HG03439 (cell line): ENCODE measurements around the gene MACROD2.

Experiments
- ATAC-seq: cut with Tn5 transposase; IDR thresholded peaks from one replicate; pipeline ENCODE4 v1.9.1; 2021; ENCODE audit warnings: mild to moderate bottlenecking, moderate library complexity; ENCODE audit not compliant: unreplicated experiment

MACROD2 gene

GRCh38 chr20:14885661-14886060 is 890.3 kb downstream of the MACROD2 start:
- no peak for ATAC-seq

GRCh38 chr20:14888134-14888533 is 892.8 kb downstream of the MACROD2 start:
- ATAC-seq, result no peak

GRCh38 chr20:14889496-14890255 is 894.4 kb downstream of the MACROD2 start:
- ATAC-seq, result no peak

- ATAC-seq, result no peak
Measured at GRCh38 chr20:14890713-14891112, 895.4 kb downstream of the MACROD2 start.

GRCh38 chr20:14892782-14893181 is 897.5 kb downstream of the MACROD2 start:
- ATAC-seq, result no peak

GRCh38 chr20:14896569-14896968 is 901.3 kb downstream of the MACROD2 start:
- no peak for ATAC-seq

- no peak for ATAC-seq
Measured at GRCh38 chr20:14897608-14898007, 902.3 kb downstream of the MACROD2 start.

GRCh38 chr20:14902432-14903089 is 907.2 kb downstream of the MACROD2 start:
- ATAC-seq, result peak; percentile 93

- ATAC-seq, result no peak
Measured at GRCh38 chr20:14906908-14907434, 911.7 kb downstream of the MACROD2 start.

GRCh38 chr20:14910126-14910525 is 914.8 kb downstream of the MACROD2 start:
- ATAC-seq, result no peak

- no peak for ATAC-seq
Measured at GRCh38 chr20:14913896-14914620, 918.7 kb downstream of the MACROD2 start.

- no peak for ATAC-seq
Measured at GRCh38 chr20:14914633-14915032, 919.3 kb downstream of the MACROD2 start.

- no peak for ATAC-seq
Measured at GRCh38 chr20:14915356-14915755, 920.0 kb downstream of the MACROD2 start.

- ATAC-seq, result no peak
Measured at GRCh38 chr20:14916360-14916920, 921.1 kb downstream of the MACROD2 start.

GRCh38 chr20:14918281-14918680 is 923.0 kb downstream of the MACROD2 start:
- ATAC-seq, result no peak

- no peak for ATAC-seq
Measured at GRCh38 chr20:14918976-14919375, 923.7 kb downstream of the MACROD2 start.

- no peak for ATAC-seq
Measured at GRCh38 chr20:14919501-14920081, 924.3 kb downstream of the MACROD2 start.

- no peak for ATAC-seq
Measured at GRCh38 chr20:14921513-14921912, 926.2 kb downstream of the MACROD2 start.

GRCh38 chr20:14922503-14923267 is 927.4 kb downstream of the MACROD2 start:
- no peak for ATAC-seq

- no peak for ATAC-seq
Measured at GRCh38 chr20:14924433-14924832, 929.1 kb downstream of the MACROD2 start.
